Cardiac septum (tissue), 1 donor: Measurements from ENCODE around the gene NANOS3. TPM values are rescaled to one million over a fixed set of nuclear protein-coding genes. Genes with fewer than 3 reads are reported as not detected.
"Not testable (repeated sequence)": the region's sequence is repeated elsewhere in the genome, so short reads cannot be mapped to it uniquely, and the experiment has no call there.

ENCODE experiments used
- DNase-seq: peaks from one replicate; pipeline ENCODE4 v3.0.0-alpha.2; 2020; ENCODE audit warnings: low spot score
- intact Hi-C: fragments of 100-400 bp; cut with DNase I; formaldehyde crosslinking; loops from one replicate; pipeline ENCODE4 v1.14.0; 2022
- total RNA-seq: library from RNA; stranded (reverse); fragmentation: NEBNext Ultra II Directional; extraction: Animal tissue kit (Norgen Biotek cat#: 25700); gene quantifications from one replicate; pipeline ENCODE4 v1.2.1, GENCODE V29; 2021
- donor health status: DM: no; HTN: no; CAD: no.

Gene NANOS3
- total RNA-seq, 1 donor from 2014 or later, result 0.78 TPM

GRCh38 chr19:13902993-13903555 is 26.1 kb downstream of the NANOS3 start:
- no peak for DNase-seq
- intact Hi-C loops, result no loop called here

- intact Hi-C loops, result loop anchor here (5.0 kb wide), 1 partner anchor 46 kb away; the partner anchor contains the start of gene DCAF15
- DNase-seq, result peak; percentile 99
These were observed 28.9 kb downstream of the NANOS3 start, which contains the start of the genes BRME1 and CC2D1A for GRCh38 chr19:13905634-13906520. TSS of gene BRME1 (minus strand) at chr19:13906117. CDS start at chr19:13904892, 1,225 bp downstream. TSS of gene CC2D1A (plus strand) at chr19:13906201. CDS start at chr19:13906442, 241 bp downstream.

GRCh38 chr19:13906521-13906904 is 29.6 kb downstream of the NANOS3 start:
- intact Hi-C loops, result loop anchor here (5.0 kb wide), 1 partner anchor 46 kb away; the partner anchor contains the start of gene DCAF15

GRCh38 chr19:13906910-13907309 is 30.0 kb downstream of the NANOS3 start:
- intact Hi-C loops, result loop anchor here (5.0 kb wide), 1 partner anchor 45 kb away; the partner anchor contains the start of gene DCAF15
- DNase-seq, result no peak

More at GRCh38 chr19:13906521-13906904, 29.6 kb downstream of the NANOS3 start:
- DNase-seq, result no peak

DNA sequence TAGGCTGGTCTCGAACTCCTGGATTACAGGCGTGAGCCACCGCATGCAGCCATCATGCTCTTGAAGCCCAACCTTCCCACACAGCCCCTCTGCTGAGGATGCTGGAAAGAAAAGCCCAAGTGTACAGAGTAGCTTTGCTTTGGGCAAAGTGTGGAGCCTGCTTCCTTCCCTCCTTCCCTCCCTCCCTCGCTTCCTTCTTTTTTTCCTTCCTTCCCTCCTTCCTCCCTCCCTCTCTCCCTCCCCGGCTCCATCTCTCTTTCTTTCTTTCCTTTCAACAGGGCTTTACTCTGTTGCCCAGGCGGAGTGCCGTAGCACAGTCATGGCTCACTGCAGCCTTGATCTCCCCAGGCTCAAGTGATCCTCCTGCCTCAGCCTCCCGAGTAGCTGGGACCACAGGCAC is 31.7 kb downstream of the NANOS3 start:
- DNase-seq, result no peak
- intact Hi-C loops, result loop anchor here (5.0 kb wide), 1 partner anchor 44 kb away; the partner anchor contains the start of gene DCAF15

GRCh38 chr19:13909430-13909829 is 32.5 kb downstream of the NANOS3 start:
- intact Hi-C loops, result loop anchor here (5.0 kb wide), 1 partner anchor 43 kb away; the partner anchor contains the start of gene DCAF15
- DNase-seq, result no peak

- intact Hi-C loops, result no loop called here
- no peak for DNase-seq
These were observed 36.4 kb downstream of the NANOS3 start for GRCh38 chr19:13913352-13913751.

GRCh38 chr19:13914777-13915176 is 37.8 kb downstream of the NANOS3 start:
- DNase-seq, result no peak
- intact Hi-C loops, result no loop called here

- intact Hi-C loops, result no loop called here
- DNase-seq, result no peak
These were observed 41.0 kb downstream of the NANOS3 start for GRCh38 chr19:13917888-13918406.

GRCh38 chr19:13918726-13919411 is 41.9 kb downstream of the NANOS3 start:
- DNase-seq, result no peak
- intact Hi-C loops, result no loop called here

DNA sequence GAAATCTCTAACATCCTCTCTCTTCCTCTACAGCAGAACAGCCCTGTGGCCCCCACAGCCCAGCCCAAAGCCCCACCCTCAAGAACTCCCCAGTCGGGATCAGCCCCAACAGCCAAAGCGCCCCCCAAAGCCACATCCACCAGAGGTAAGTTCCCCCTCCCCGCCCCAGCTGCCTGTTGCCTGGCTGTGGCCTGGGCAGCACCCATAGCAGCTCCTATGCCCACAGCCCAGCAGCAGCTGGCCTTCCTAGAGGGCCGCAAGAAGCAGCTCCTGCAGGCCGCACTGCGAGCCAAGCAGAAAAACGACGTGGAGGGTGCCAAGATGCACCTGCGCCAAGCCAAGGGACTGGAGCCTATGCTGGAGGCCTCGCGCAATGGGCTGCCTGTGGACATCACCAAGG is 43.6 kb downstream of the NANOS3 start:
- DNase-seq, result no peak
- intact Hi-C loops, result no loop called here

DNA sequence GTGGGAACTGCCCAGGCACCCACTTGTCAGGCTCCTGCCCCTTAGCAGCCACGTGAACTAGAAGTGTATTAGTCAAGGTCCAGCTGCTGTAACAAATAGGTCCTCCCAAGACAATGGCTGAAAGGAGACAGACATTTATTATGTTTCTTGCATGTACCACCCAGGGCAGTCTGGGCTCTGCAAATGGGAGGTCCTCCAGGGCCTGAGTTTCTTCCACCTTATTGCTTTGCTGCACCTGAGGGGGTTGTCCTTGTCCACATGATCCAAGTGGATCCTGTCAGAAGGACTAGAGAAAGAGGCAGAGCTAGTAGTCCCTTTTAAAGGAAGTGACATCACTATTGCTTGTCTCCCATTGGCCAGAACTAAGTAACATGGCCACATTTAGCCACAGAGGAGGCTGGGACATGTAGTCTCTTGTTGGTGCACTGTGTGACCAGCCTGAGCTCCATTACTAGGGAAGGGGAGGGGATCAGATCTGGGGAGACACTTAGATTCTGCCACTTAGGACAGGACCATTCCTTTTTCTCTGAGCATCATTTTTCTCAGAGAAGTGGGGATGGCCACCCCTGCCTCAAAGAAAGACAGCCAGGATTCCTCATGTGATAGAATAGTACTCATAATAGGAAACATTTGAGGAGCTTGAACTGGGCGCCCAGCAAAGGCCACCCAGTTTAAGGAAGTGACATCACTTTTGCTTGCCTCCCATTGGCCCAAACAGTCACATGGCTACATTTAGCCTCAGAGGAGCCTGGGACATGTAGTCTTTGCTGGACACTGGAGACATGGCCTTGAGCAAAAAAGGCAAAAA is 44.2 kb downstream of the NANOS3 start:
- intact Hi-C loops, result no loop called here
- DNase-seq, result no peak

DNA sequence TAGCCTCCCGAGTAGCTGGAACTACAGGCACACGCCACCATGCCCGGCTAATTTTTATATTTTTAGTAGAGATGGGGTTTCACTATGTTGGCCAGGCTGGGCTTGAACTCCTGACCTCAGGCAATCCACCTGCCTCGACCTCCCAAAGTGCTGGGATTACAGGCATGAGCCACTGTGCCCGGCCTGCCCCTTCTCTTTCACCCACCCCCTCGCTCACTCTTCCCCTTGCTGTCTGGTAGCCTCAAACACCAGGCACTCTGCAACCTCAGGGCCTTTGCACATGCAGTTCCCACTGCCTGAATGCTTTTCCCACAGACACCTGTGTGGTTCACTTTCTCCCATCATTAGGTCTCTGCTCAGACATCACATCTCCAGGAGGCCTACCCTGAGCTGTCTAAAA is 45.2 kb downstream of the NANOS3 start:
- DNase-seq, intact Hi-C loops: not testable (repeated sequence)

GRCh38 chr19:13923194-13923987 is 46.5 kb downstream of the NANOS3 start:
- no peak for DNase-seq
- intact Hi-C loops, result no loop called here

DNA sequence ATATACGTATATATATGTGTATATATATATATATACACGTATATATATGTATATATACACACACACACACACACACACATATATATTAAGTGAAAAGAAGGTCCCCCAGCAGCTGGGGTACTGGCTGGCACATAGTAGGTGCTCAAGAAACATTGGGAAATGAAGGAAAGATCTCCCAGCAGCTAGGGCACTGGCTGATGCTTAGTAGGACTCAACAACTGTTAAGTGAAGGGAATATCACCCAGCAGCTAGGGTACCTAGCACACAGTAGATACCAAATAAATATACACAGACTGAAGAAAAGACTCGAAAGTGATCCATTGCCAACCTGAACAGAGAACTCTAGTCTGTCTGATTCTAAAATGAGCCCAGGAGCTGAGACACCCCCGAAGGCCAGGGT is 49.1 kb downstream of the NANOS3 start:
- intact Hi-C loops, result no loop called here
- DNase-seq, result no peak

DNA sequence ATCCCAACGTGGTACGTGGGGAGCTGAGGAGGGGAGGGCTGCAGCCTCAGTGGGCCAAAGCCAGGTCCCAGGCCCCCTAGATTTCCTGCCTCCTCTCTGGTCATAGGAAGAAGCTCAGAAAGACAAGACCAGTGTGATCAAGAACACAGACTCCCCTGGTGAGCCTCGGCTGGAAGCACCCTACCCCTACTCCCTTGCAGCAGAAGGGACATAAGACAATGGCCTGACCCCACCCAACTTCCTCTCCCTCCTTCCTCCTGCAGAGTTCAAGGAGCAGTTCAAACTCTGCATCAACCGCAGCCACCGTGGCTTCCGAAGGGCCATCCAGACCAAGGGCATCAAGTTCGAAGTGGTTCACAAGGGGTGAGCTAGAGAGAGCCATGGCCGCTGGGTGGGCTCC is 49.8 kb downstream of the NANOS3 start:
- intact Hi-C loops, result no loop called here
- no peak for DNase-seq

DNA sequence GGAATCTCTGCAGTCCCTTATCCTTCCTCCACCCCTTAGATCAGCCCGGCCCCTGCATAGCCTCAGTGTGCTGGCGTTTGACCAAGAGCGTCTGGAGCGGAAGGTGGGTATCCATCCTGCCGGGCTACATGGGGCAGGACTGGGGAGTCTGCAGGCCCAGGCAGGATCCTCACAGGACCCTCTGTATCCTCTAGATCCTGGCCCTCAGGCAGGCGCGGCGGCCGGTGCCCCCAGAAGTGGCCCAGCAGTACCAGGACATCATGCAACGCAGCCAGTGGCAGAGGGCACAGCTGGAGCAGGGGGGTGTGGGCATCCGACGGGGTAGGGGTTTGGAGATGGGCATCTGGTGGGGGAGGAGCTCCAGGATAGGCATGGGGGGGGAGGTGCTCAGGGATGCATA is 52.4 kb downstream of the NANOS3 start:
- DNase-seq, result no peak
- intact Hi-C loops, result no loop called here

- no peak for DNase-seq
- intact Hi-C loops, result no loop called here
These were observed 53.0 kb downstream of the NANOS3 start for GRCh38 chr19:13929956-13930355.
